ENCODE measurements around the gene SGMS2.
"Not testable (repeated sequence)": the region's sequence is repeated elsewhere in the genome, so short reads cannot be mapped to it uniquely, and the experiment has no call there.

The SGMS2 gene

GRCh38 chr4:107908377-107908776 is 83.6 kb downstream of the SGMS2 start:
- no peak for DNase-seq (ENCODE audit: low spot score)

DNA sequence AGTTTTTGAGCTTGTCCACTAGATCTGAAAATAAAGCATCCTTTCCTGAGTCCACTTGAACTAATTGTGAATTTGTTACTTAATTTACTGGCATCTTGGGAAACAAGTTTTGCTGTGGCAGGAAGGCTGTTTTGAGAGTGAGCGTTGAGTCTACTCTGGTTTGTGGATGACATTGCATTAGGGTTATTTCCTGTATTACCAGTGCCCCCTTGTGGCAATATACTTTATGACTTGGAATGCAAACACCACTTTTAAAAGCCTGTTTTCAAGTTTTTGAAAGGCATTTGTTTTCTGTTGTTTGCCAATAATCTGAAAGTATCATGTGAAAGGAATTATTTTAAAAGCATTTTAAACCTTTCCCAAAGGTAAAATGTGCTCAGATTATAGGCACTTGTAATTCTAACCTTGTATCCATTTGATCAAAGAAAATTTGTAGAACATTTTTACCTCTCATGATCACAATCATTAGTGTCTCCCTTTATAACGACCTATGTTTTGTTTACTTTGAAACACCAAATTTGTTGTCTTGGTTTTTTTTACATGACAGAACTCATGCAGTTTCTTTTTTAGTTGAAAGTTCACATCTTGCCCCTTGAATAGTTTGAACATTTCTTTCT is 88.7 kb downstream of the SGMS2 start:
- DNase-seq (ENCODE audit: low spot score) = no peak

- no peak for DNase-seq (ENCODE audit: low spot score)
Observed at GRCh38 chr4:107915220-107915619, 90.5 kb downstream of the SGMS2 start.

DNA sequence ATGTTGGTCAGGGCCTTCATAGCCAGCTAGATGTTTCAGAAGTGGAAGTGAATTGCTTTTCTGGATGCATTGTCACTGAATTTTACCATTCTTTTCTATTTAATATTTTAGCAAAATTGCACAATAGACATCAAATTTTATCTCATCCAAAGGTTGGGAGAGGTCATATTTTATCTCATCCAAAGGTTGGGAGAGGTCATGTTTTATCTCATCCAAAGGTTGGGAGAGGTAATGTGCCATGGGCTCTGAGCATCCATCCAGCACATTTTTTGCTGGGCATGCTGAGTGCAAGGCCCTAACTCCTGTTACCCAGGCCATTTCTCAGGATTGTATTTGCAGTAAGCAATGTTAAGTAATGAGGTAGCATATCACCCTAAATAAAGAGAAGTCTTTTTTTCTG is 91.9 kb downstream of the SGMS2 start:
- DNase-seq (ENCODE audit: low spot score) = no peak

GRCh38 chr4:107917500-107917899 is 92.8 kb downstream of the SGMS2 start:
- no peak for DNase-seq (ENCODE audit: low spot score)

GRCh38 chr4:107922486-107923473 is 98.0 kb downstream of the SGMS2 start:
- no peak for DNase-seq (ENCODE audit: low spot score)

DNA sequence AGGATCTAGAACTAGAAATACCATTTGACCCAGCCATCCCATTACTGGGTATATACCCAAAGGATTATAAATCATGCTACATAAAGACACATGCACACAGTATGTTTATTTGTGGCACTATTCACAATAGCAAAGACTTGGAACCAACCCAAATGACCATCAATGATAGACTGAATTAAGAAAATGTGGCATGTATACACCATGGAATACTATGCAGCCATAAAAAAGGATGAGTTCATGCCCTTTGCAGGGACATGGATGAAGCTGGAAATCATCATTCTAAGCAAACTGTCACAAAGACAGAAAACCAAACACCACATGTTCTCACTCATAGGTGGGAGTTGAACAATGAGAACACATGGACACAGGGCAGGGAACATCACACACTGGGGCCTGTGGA is 101.0 kb downstream of the SGMS2 start:
- not testable (repeated sequence) for DNase-seq (ENCODE audit: low spot score)

DNA sequence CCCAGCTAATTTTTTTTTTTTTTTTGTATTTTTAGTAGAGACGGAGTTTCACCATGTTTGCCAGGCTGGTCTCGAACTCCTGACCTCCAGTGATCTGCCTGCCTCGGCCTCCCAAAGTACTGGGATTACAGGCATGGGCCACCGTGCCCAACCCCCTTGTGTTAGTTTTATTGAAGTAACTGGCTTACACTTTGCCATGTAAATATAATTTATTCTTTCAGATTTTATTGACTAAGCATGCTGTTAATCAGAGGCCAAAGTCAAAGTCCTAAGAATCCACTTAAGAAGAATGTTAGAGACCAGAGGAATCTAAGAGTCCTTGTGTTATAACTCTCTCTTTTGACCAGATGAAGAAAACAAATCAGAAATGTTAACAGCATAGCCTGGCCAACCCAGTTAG is 102.1 kb downstream of the SGMS2 start:
- DNase-seq (ENCODE audit: low spot score) = not testable (repeated sequence)

GRCh38 chr4:107930821-107931774 is 106.4 kb downstream of the SGMS2 start, which contains the start of gene CYP2U1:
CYP2U1 (plus strand) TSS chr4:107931549; CDS start chr4:107931644, 95 bp downstream.
- peak; percentile 76 for DNase-seq (ENCODE audit: low spot score)

GRCh38 chr4:107931775-107932321 is 107.1 kb downstream of the SGMS2 start:
- no peak for DNase-seq (ENCODE audit: low spot score)

DNA sequence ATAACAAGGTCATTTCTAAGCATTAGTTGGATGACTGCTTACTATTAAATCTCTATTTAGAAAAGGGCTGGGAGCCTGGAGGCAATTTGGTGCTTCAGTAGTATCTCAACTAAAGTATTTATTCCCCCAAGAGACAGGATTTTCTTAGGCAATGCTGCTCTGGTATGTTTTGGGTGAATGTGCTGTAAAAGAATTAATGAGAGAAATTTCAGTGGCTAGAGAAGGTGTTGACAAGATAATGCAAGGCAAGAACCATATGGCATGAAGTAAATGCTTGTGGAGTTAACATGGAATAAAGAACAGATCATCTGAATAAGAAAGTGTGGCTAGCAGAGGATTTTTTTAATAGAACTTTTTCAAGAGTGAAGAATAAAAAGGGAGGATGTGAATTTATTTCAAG is 110.5 kb downstream of the SGMS2 start:
- DNase-seq (ENCODE audit: low spot score) = no peak

GRCh38 chr4:107937040-107937439 is 112.3 kb downstream of the SGMS2 start:
- no peak for DNase-seq (ENCODE audit: low spot score)

GRCh38 chr4:107939307-107939706 is 114.6 kb downstream of the SGMS2 start:
- no peak for DNase-seq (ENCODE audit: low spot score)

GRCh38 chr4:107945809-107946208 is 121.1 kb downstream of the SGMS2 start:
- no peak for DNase-seq (ENCODE audit: low spot score)

GRCh38 chr4:107950746-107951540 is 126.2 kb downstream of the SGMS2 start:
- DNase-seq (ENCODE audit: low spot score) = no peak

DNA sequence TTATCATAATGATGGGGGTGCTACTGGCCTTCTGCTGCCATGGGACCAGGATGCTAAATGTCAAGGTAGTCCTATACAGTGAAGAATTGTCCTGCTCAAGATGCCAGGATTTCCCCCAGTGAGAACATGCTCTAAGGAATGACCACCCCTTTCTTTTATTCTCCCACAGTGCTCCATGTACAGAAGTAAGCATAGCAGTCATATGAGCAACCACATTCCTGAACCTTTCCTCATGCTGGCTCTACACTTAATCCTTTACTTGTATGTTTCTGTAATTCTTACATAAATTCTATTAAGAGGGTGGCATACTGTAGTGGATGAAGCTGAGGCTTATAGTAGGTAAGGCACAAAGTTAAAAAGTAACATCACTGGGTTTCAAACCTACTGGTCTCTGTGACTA is 126.8 kb downstream of the SGMS2 start:
- DNase-seq (ENCODE audit: low spot score) = no peak

GRCh38 chr4:107956011-107956410 is 131.3 kb downstream of the SGMS2 start:
- no peak for DNase-seq (ENCODE audit: low spot score)
